Stimulated activated CD8-positive, alpha-beta memory T cell treated with anti-CD3 and anti-CD28 coated beads, Interleukin-2, amount 100 ng/mL, for 48 hours (primary cell): Measurements from ENCODE around the gene ATP6AP2.

ENCODE experiments used
- DNase-seq, 2 donors: peaks; one replicate each; pipeline ENCODE4 v3.0.0-alpha.2; 2020; ENCODE audit warnings: low read depth in 2 of 2

Gene ATP6AP2

DNA sequence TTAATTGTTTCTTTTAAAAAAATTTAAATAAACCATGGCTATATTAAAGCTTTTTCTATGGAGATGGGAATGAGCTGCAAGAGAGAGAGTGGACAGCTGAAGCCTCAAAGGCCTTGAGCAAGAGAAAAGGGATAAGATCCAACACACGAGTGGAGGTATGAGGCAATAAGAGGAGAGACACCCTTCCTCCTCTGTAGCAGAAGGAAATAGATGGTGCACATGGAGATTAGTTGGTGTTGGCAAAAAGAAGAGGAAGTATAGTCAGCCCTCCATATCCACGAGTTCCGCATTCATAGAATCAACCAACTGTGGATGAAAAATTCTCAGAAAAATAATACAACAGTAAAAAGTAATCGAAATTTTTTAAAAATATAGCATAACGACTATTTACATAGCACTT lies 63.4 kb downstream of the ATP6AP2 start:
- no peak for DNase-seq

DNA sequence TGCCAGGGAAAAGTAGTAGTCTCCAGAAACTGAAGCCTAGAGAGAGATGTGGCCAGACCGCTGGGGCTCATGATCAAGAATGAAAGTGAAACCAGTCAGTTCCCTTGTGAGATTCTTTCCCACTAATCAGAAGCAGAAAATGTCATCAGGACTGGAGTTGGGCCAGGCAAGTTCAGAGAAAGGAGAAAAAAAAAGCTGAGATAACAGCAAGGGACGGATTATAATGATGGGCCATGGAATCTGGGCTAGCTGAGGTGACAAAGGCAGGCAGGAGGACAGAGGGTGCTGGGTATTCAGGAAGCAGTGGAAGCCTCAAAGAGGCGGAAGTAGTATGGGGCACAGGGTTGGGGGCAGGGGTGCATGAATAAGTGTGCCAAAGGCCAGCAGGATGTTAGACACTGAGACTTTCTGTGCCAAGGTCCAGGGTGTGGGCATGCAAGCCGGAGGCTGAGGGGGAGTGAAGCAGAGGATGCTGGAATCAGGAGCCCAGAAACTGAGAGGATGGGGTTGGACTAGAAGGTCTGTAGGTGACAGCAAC lies 64.1 kb downstream of the ATP6AP2 start:
- DNase-seq: peak; percentile 12 to 14

DNA sequence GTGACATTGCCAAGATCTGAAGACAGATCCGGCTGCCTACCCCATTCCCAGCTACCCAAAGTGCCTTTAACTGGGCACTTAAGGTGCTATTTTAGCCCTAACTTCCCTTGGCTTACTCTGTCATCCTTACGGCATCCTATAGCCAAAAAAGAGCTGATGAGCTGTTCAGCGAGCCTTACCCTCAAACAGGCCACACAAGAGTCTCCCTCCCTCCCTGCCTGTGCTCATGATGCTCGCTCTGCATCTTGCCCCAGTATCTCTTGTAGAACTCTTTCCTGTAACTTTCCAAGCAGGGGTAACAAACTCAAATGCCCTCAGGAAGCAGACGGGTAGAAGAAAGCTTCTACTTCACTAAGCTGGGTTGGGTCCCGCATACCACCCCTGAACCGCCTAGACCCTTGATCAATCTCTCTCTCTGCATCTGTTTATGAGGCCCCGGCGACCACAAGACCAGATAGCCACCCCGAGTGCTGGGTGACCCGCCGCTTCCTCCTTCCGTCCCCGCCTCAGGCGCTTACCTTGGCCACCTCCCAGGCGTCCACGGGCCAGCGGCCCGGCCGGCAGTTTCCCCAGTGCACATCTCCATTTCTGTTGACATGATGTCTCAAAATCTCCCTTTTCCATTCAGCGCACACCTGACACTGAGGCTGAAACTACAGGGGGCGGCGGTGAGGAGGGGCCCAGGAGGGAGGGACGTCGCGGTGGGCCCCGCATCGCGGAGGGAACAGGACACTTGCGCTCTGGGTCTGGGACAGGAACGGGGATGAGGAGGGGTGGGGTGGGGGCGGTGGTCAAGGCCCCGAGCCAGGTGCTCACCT lies 65.9 kb downstream of the ATP6AP2 start:
- DNase-seq: peak in 1 of 2 donors; percentile 10

DNA sequence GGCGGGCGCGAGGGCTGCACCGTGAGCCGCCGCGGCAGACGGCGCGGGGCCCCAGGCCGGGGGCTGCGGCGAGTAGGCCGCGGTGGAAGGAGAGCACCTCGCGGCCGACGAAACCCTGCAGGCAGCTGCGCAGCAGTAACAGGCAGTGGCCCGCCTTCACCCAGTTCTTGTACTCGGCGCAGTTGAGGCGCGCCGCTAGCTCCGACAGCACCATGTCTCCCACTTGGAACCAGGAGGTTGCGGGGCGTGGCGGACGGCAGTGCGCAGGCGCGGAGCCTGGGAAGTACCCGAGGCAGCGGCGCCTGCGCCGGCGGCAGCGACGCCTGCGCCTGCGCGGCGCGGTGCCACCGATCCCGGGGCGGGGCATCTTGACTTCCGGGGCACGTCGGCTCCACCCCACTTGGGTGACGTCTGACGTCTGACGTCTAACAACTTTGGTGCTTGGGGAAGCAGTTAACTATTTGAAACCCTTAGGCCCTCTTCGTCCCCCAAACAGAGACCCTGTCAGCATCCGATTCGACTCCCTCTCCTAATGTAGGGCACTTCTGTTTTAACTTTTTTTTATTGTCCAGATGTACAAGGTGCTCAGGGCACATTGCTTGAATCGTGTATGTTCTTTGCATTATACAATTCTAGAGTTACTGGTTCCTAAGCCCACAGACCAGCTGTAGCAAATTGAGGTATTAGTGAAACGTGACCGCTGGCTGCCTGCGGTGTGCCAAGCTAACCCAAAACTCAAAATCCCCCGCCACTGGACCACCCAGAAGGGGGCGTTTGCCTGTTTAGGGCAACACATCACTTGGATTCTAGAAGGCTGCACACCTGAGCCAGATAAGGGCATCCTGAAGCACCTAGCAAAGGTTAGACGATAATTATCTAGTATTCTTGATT lies 66.8 kb downstream of the ATP6AP2 start, which contains the start of gene CXorf38:
Gene CXorf38 (minus strand): TSS at position 255 of the 891 bp plus-strand sequence. CDS start 41 bp downstream, at position 214.
- DNase-seq: peak; percentile 85 to 96

DNA sequence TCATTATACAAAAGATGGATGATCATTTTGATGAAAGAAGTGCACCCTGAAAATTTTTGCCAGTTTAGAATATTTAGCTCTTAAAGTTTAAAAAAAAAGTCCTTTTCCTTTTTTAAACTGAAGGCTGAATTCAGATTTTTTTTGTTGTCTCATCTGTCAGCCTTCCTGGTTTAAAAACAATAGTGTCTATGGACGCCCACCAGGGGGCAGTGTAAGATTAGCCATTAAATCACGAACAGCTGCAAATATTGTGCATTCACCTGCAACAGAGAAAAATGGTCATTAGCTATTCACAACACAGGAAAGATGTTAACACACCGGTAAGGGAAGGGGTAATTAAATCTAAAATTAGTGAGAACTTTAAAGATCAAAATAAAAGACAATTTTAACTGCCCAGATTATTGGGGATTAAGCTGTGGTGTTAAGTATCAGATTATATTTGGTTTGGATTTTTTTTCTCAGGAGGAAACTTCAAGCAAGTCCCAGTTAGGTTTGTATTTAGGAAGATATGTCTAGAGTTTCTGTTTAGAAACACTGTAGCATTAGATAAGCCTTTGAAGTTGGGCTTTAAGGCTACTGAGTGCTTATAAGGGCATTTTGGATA lies 71.0 kb downstream of the ATP6AP2 start:
- peak; percentile 26 to 51 for DNase-seq

DNA sequence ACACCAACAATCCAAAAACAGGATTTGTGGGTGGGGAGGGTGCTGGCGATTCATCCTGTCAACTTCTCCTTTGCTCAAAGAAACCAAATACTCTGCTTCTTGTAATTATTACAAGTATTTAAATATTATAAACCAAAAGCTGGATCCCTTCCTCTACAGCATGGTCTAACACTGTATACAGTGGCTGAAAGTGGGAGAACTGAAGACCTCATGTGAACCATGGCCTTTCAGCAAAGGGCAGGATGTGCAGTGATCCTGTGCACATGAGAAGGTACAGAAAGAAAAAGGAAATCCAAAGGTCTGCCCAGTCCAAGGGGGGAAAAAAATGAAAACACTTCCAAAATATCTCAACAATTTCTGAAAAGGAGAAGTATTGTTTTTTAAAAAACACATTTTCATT lies 71.9 kb downstream of the ATP6AP2 start:
- DNase-seq: no peak

DNA sequence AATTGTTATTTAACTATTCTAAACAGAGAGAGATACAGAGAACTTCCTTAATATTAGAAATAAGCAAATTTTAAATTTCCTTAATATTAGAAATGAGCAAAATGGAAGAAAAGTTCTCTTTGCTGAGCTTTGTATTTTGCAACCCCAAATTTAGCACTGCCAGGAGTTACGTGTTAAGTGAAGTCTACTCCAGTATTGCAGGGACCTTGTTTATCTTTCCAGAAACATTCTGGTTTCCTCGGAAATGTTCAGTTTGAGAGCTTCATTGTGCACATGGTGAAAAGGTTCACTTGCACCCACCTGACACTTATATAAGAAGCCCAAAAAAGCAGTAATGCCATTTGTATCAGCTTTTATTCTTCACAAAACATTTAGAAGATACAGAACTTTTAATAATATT lies 72.8 kb downstream of the ATP6AP2 start:
- no peak for DNase-seq
